GM10248 (cell line): ENCODE measurements around the gene OR6N2.

ENCODE experiments used
- CTCF ChIA-PET: fragments of 300-600 bp; sonication (Branson Sonifier 250); formaldehyde crosslinking; extraction: SDS; loops from one replicate; lab custom pipeline; 2021; ENCODE audit warnings: antibody characterized with exemption; lab: Yijun Ruan, JAX
- POLR2A ChIA-PET: fragments of 350-650 bp; sonication (Branson Sonifier 250); formaldehyde crosslinking; extraction: SDS; loops from one replicate; lab custom pipeline; 2020; ENCODE audit warnings: antibody characterized with exemption; lab: Yijun Ruan, JAX
- DNase-seq: peaks from one replicate; pipeline ENCODE4 v3.0.0; 2012; ENCODE audit errors: extremely low spot score
- CTCF ChIP-seq: IDR thresholded peaks from 2 replicates; pipeline ENCODE4 v1.5.1; 2012; ENCODE audit warnings: mild to moderate bottlenecking, low read depth; ENCODE audit errors: extremely low read depth, missing control alignments, control extremely low read depth

The OR6N2 gene

DNA sequence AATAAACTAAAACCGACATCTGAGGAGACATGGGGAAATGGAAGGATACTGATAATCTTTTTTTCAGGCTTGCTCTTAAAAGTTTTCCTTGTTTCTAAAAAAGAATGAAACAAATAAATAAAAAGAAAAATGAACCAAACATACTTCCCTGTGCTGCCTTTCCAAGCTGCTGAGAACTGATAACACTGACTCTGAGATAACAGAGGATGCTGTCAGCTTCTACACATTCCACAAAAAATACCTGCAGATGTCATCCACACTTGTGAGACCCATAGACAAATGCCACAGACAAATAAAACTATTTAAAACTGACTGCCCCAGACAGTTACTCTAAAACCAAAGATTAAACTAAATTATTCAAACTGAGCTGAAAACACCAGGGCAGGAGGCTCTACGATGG lies 48.5 kb downstream of the OR6N2 start:
- CTCF ChIA-PET, result no interaction called here
- TF ChIP-seq CTCF, result no peak
- DNase-seq, result no peak
- POLR2A ChIA-PET, result no interaction called here

GRCh38 chr1:158731707-158732106 lies 49.3 kb downstream of the OR6N2 start:
- CTCF ChIA-PET, result interaction anchor here (0.9 to 1.3 kb wide), 2 partner anchors 10 to 12 kb away, joined by 3 read pairs; no protein-coding TSS in a partner anchor
- POLR2A ChIA-PET, result no interaction called here

DNA sequence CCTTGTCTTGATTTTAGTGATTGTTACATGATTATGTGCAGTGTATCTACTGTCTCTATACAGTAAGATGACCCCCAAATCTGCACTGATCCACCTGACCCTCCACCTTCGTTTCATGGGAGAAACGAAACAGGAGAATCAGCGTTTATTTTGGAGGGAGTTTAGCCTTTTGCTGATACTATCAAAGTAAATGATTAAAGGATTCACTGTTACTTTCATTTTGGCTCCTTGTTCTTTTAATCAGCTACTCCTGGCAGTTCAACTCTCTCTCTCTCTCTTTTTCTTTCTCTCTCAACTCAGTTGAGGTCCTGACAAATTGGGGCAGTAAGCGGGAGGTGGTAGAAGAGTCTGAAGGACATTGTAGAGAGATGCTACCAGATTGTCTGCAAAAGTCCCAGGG lies 50.6 kb downstream of the OR6N2 start:
- DNase-seq, result no peak
- TF ChIP-seq CTCF, result no peak
- ChIA-PET CTCF (no interaction called here), POLR2A (no interaction called here)

More at GRCh38 chr1:158731707-158732106, 49.3 kb downstream of the OR6N2 start:
- DNase-seq, result no peak
- TF ChIP-seq CTCF, result no peak

DNA sequence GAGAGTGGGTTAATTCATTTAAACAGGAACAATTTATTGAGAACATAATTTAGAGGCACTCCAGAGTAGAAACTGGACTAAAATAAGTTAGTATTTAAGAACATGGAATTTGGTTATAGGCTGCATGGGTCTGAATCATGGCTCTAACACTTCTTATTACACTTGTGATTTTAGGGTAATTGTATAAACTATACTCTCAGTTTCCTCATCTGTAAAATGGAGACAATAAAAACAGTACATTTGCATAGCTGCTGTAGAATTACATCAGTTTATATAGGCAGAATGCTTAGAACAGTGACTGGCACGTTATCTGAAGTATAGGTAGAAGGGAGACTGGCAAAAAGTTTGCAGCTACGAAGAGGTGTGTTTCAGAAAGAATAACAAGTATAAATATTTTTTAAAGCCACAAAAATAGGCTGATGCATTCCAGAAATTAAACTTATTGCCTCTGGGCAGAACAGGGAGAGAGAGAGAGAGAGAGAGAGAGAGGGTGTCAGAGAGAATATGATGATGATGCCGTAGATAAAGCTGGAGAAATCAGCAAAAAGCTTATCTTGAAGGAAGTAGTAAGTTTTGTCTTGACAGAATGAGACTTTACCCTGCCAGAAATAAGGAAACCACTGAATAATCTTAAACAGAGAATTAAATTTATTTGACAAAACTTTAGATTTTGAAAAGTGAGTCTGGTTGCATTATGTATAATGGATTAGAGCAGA lies 52.3 kb downstream of the OR6N2 start:
- DNase-seq, result no peak
- CTCF ChIA-PET, result no interaction called here
- no peak for TF ChIP-seq CTCF
- POLR2A ChIA-PET, result no interaction called here

DNA sequence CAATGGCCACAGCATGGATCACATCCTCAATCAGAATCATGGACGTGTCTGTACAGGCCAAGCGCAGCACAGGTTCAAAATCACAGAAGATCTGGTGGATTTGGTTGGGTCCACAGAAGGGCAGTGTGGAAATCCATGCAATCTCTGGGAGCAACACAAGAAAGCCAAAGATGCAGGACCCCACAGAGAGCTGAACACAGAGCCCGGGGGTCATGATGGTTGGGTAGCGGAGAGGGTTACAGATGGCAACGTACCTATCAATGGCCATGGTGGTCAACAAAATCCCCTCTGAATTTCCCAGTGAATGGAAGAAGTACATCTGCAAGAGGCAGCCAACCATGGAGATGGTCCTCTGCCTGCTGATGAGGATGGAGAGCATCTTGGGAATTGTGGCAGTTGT lies 56.6 kb downstream of the OR6N2 start:
- no peak for TF ChIP-seq CTCF
- POLR2A ChIA-PET, result no interaction called here
- DNase-seq, result no peak
- CTCF ChIA-PET, result no interaction called here
